Measurements from ENCODE around the gene EZH1.

- TF ChIP-seq CTCF (IDR thresholded peaks at IDR 0.05) (no peak), TCF7L2 (IDR thresholded peaks at IDR 0.05; ENCODE audit: low read depth, low read length) (no peak), POLR2AphosphoS5 (IDR thresholded peaks at IDR 0.05; ENCODE audit: low read depth, low read length) (no peak), REST (IDR thresholded peaks at IDR 0.05; ENCODE audit: insufficient read depth in 1 of 2, low read depth in 2 of 2, low read length in 1 of 2) (no peak), SIN3A (IDR thresholded peaks at IDR 0.05; ENCODE audit: borderline replicate concordance, insufficient read depth, low read depth, low read length) (no peak)
These were observed 75.2 kb downstream of the EZH1 start for GRCh38 chr17:42669705-42669976.
